Measurements from ENCODE around the gene TMEM151B. TPM values are rescaled to one million over a fixed set of nuclear protein-coding genes. Genes with fewer than 3 reads are reported as not detected.

Gene TMEM151B
- total and polyA plus RNA-seq, 2 of the 13 experiments (the other 11 are each of a cell fraction or from before 2014, with no cell fraction given) = not detected

GRCh38 chr6:44237813-44238433, 32.3 kb upstream of the TMEM151B start (continued):
- TF ChIP-seq ATF6 (CRISPR knock-in tag; conservative IDR thresholded peaks at IDR 0.05) (peak; percentile 17; the same call in 1 of the 2 replicates), GLMP (CRISPR knock-in tag; IDR thresholded peaks at IDR 0.05; ENCODE audit: borderline replicate concordance) (no peak), YEATS2 (CRISPR knock-in tag; IDR thresholded peaks at IDR 0.05; ENCODE audit: borderline replicate concordance) (no peak), BORCS8-MEF2B (CRISPR knock-in tag; IDR thresholded peaks at IDR 0.05) (peak; percentile 72), ZNF660 (CRISPR knock-in tag; IDR thresholded peaks at IDR 0.05; ENCODE audit: borderline replicate concordance, low read depth) (peak; percentile 63; the same call in 1 of the 2 replicates), NFATC3 (CRISPR knock-in tag; IDR thresholded peaks at IDR 0.05) (no peak), ATF2 (CRISPR knock-in tag; IDR thresholded peaks at IDR 0.05) (peak; percentile 99), ATRX (CRISPR knock-in tag; IDR thresholded peaks at IDR 0.05; ENCODE audit: borderline replicate concordance) (0 out of 2 replicates have a peak, but pooled peaks have one; percentile 16), POLR2A (IDR thresholded peaks at IDR 0.05; ENCODE audit: insufficient read depth in 1 of 2, low read depth in 2 of 2, low read length in 2 of 2) (no peak), ZC3H4 (CRISPR knock-in tag; IDR thresholded peaks at IDR 0.05; ENCODE audit: borderline replicate concordance) (no peak), ZNF770 (CRISPR knock-in tag; IDR thresholded peaks at IDR 0.05) (no peak), ZFP90 (CRISPR knock-in tag; IDR thresholded peaks at IDR 0.05; ENCODE audit: borderline replicate concordance) (peak; percentile 86; the same call in 1 of the 2 replicates), ZNF598 (CRISPR knock-in tag; IDR thresholded peaks at IDR 0.05; ENCODE audit: borderline replicate concordance) (peak; percentile 88; the same call in 1 of the 2 replicates), ZNF563 (CRISPR knock-in tag; IDR thresholded peaks at IDR 0.05) (peak; percentile 72; the same call in 1 of the 2 replicates), RBM39 (IDR thresholded peaks at IDR 0.05; ENCODE audit: low read depth, low read length, poor library complexity, severe bottlenecking) (peak; percentile 84), ZNF572 (CRISPR knock-in tag; IDR thresholded peaks at IDR 0.05) (peak; percentile 93; the same call in 1 of the 2 replicates), ZNF225 (CRISPR knock-in tag; IDR thresholded peaks at IDR 0.05) (peak; percentile 95; the same call in 1 of the 2 replicates), ELF4 (CRISPR knock-in tag; IDR thresholded peaks at IDR 0.05; ENCODE audit: borderline replicate concordance) (0 out of 2 replicates have a peak, but pooled peaks have one; percentile 9)
- TF ChIP-seq, protein P1, sequence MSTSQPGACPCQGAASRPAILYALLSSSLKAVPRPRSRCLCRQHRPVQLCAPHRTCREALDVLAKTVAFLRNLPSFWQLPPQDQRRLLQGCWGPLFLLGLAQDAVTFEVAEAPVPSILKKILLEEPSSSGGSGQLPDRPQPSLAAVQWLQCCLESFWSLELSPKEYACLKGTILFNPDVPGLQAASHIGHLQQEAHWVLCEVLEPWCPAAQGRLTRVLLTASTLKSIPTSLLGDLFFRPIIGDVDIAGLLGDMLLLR (CRISPR knock-in tag; IDR thresholded peaks at IDR 0.05) = no peak; the same call in 1 of the 2 replicates
- TF ChIP-seq, protein P2, sequence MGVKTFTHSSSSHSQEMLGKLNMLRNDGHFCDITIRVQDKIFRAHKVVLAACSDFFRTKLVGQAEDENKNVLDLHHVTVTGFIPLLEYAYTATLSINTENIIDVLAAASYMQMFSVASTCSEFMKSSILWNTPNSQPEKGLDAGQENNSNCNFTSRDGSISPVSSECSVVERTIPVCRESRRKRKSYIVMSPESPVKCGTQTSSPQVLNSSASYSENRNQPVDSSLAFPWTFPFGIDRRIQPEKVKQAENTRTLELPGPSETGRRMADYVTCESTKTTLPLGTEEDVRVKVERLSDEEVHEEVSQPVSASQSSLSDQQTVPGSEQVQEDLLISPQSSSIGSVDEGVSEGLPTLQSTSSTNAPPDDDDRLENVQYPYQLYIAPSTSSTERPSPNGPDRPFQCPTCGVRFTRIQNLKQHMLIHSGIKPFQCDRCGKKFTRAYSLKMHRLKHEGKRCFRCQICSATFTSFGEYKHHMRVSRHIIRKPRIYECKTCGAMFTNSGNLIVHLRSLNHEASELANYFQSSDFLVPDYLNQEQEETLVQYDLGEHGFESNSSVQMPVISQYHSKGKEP (CRISPR knock-in tag; IDR thresholded peaks at IDR 0.05) = no peak

Data from HepG2 (cell line).